K562 (cell line): Measurements from ENCODE around the gene PMVK. TPM values are rescaled to one million over a fixed set of nuclear protein-coding genes. Genes with fewer than 3 reads are reported as not detected.

Source experiments
- ATAC-seq: fragments of 200-7000 bp; cut with Tn5 transposase; 3 replicates; pipeline ENCODE4 v1.9.1; 2020; ENCODE audit warnings: moderate library complexity
- BruUV-seq: library from RNA; stranded (reverse); fragments of 400-500 nt; replicated peaks from 2 replicates; lab custom pipeline; 2021; lab: Mats Ljungman, UMichigan
- CTCF ChIA-PET: fragments of 300-600 bp; formaldehyde crosslinking; extraction: SDS; loops from one replicate; lab custom pipeline; 2021; ENCODE audit warnings: low intra/inter-chr PET ratio; lab: Yijun Ruan, JAX
- POLR2A ChIA-PET: fragments of 300-600, 350-650 bp; sonication (Branson Sonifier 250); formaldehyde crosslinking; extraction: SDS; loops from one replicate; lab custom pipeline; 2021; ENCODE audit warnings: antibody characterized with exemption, inconsistent platforms; lab: Yijun Ruan, JAX
- DNase-seq, 4 experiments: peaks; one replicate each; pipeline versions ENCODE4 v3.0.0 to v3.0.0-alpha.2; 2011 to 2018; ENCODE audit warnings: low spot score in 3 of 4, mixed read lengths in 3 of 4; ENCODE audit errors: extremely low read depth in 1 of 4
- FAIRE-seq: peaks from 2 replicates; lab custom pipeline; 2011; peaks lifted over from hg19 to GRCh38; lab: Jason Lieb, UNC
- H2AFZ ChIP-seq: 2 replicates; pipeline ENCODE4 v1.6.0; 2011; ENCODE audit warnings: low read depth, low read length, control low read depth, inconsistent platforms
- H3K27ac ChIP-seq: fragments of 200-600 bp; 3 replicates; pipeline ENCODE4 v1.8.0; 2011; ENCODE audit warnings: low read depth, mild to moderate bottlenecking, control low read depth, inconsistent platforms, low read length, moderate library complexity, mixed read lengths; ENCODE audit errors: extremely low read depth
- H3K27me3 ChIP-seq, 2 experiments: fragments of 300-600 bp in 1 of 2; 2 replicates in 1 of 2; 3 replicates in 1 of 2; pipeline versions ENCODE4 v1.6.0 to v1.8.0; 2011; ENCODE audit warnings: inconsistent platforms in 2 of 2, low read length in 2 of 2, mild to moderate bottlenecking in 1 of 2, mixed read lengths in 1 of 2, moderate library complexity in 1 of 2; ENCODE audit not compliant: control insufficient read depth in 2 of 2, insufficient read depth in 2 of 2
- H3K36me3 ChIP-seq: fragments of 300-600 bp; 3 replicates; pipeline ENCODE4 v1.8.0; 2011; ENCODE audit warnings: mild to moderate bottlenecking, low read length, inconsistent platforms; ENCODE audit not compliant: control insufficient read depth, insufficient read depth
- H3K4me1 ChIP-seq, 2 experiments: fragments of 200-600 bp in 1 of 2; replicated peaks in 1 of 2; 2 replicates in 1 of 2; 3 replicates in 1 of 2; pipeline versions ENCODE4 v1.5.1 to v1.8.0; 2011; ENCODE audit warnings: inconsistent platforms in 2 of 2, low read length in 2 of 2, mild to moderate bottlenecking in 1 of 2, mixed read lengths in 1 of 2, moderate library complexity in 1 of 2; ENCODE audit not compliant: control insufficient read depth in 2 of 2, insufficient read depth in 2 of 2
- H3K4me2 ChIP-seq: 2 replicates; pipeline ENCODE4 v1.6.1; 2011; ENCODE audit warnings: low read length, control low read depth, inconsistent platforms, mixed read lengths; ENCODE audit not compliant: insufficient read depth
- H3K4me3 ChIP-seq: fragments of 200-600 bp; sonication (generic), shearing (Covaris generic); 2 replicates; pipeline ENCODE4 v1.5.1; 2016; ENCODE audit warnings: control low read depth, inconsistent platforms
- H3K79me2 ChIP-seq: fragments of 200-600 bp; 3 replicates; pipeline ENCODE4 v1.8.0; 2011; ENCODE audit warnings: low read length, inconsistent platforms; ENCODE audit not compliant: control insufficient read depth, insufficient read depth
- H3K9ac ChIP-seq, 2 experiments: 2 replicates each; pipeline versions ENCODE4 v1.6.0 to v1.6.1; 2011; ENCODE audit warnings: low read depth in 2 of 2, low read length in 2 of 2, control low read depth in 1 of 2, inconsistent platforms in 1 of 2, mild to moderate bottlenecking in 1 of 2, mixed read lengths in 1 of 2; ENCODE audit not compliant: insufficient read depth in 1 of 2
- H3K9me1 ChIP-seq: one replicate; pipeline ENCODE4 v1.6.0; 2011; ENCODE audit warnings: inconsistent platforms, mild to moderate bottlenecking, low read length, moderate library complexity; ENCODE audit not compliant: control insufficient read depth, insufficient read depth
- H3K9me3 ChIP-seq: replicated peaks from 2 replicates; pipeline ENCODE4 v1.5.1; 2011; ENCODE audit warnings: low read depth, low read length, inconsistent platforms; ENCODE audit not compliant: control insufficient read depth, insufficient read depth
- H4K20me1 ChIP-seq: replicated peaks from 2 replicates; pipeline ENCODE4 v1.6.1; 2011; ENCODE audit warnings: low read length, inconsistent platforms, mixed read lengths; ENCODE audit not compliant: control insufficient read depth, insufficient read depth
- BCLAF1 ChIP-seq, 2 experiments: fragments of 450-650 bp in 1 of 2; IDR thresholded peaks; 2 replicates each; pipeline ENCODE4 v1.6.1; 2011 to 2017; ENCODE audit warnings: low read depth in 2 of 2, antibody characterized with exemption in 1 of 2, borderline replicate concordance in 1 of 2, low read length in 1 of 2, mild to moderate bottlenecking in 1 of 2, mixed read lengths in 1 of 2; ENCODE audit not compliant: control insufficient read depth in 1 of 2
- CCAR2 ChIP-seq: fragments of 200-400 bp; formaldehyde crosslinking; IDR thresholded peaks from 2 replicates; pipeline ENCODE4 v1.6.1; 2017; ENCODE audit warnings: mild to moderate bottlenecking, low read depth, low read length
- CHD4 ChIP-seq: fragments of 200-600 bp; sonication (generic); IDR thresholded peaks from 3 replicates; pipeline ENCODE4 v1.6.1; 2012; ENCODE audit warnings: low read depth, mild to moderate bottlenecking, mixed read lengths, low read length, inconsistent platforms; ENCODE audit not compliant: insufficient read depth, insufficient replicate concordance, poor library complexity, severe bottlenecking
- POLR2G ChIP-seq: fragments of 200-400 bp; formaldehyde crosslinking; IDR thresholded peaks from 2 replicates; pipeline ENCODE4 v1.6.1; 2017; ENCODE audit warnings: low read depth, mild to moderate bottlenecking, antibody characterized with exemption, low read length, moderate library complexity
- RBFOX2 ChIP-seq: fragments of 200-400 bp; formaldehyde crosslinking; IDR thresholded peaks from 2 replicates; pipeline ENCODE4 v1.6.1; 2017; ENCODE audit warnings: low read depth, mild to moderate bottlenecking, low read length, moderate library complexity
- ZFP91 ChIP-seq: sonication (generic); formaldehyde crosslinking; IDR thresholded peaks from 2 replicates; pipeline ENCODE4 v1.8.0; 2022; ENCODE audit warnings: mild to moderate bottlenecking, missing genetic modification reagents
- WGBS: fragments of 100-300 bp; shearing (Covaris generic); methylation state at CpG from one replicate; pipeline ENCODE4 v1.1.6; 2016; ENCODE audit warnings: low coverage, mixed read lengths; ENCODE audit not compliant: insufficient coverage; ENCODE audit errors: missing lambda C conversion rate; 5-methylcytosine and 5-hydroxymethylcytosine counted together
- in situ Hi-C: fragments of 300-500 bp; cut with MboI; formaldehyde crosslinking; loops from 4 replicates; pipeline ENCODE4 v1.15.0; 2018; ENCODE audit warnings: inconsistent platforms, mixed read lengths
- intact Hi-C: fragments of 100-400 bp; cut with micrococcal nuclease; formaldehyde crosslinking; loops from 2 replicates; pipeline ENCODE4 v1.14.2; 2022
- polyA plus RNA-seq, 8 experiments: library from polyadenylated mRNA; depleted of rRNA in 4 of 8; stranded (reverse) in 5 of 8; unstranded in 3 of 8; fragments of >200 nt; fragmentation: Nextera tagmentation in 2 of 8; fragmentation: Illumina TruSeq in 1 of 8; extraction: Ambion mirVana in 2 of 8; extraction: Trizol in 1 of 8; gene quantifications; 2 replicates each; pipeline versions ENCODE4 v1.2.1 to v1.2.3, GENCODE V29; 2011 to 2014; ENCODE audit warnings: inconsistent platforms in 1 of 8, missing spikeins in 1 of 8
- total RNA-seq, 7 experiments: library from RNA; depleted of rRNA in 6 of 7; stranded (reverse); fragments of >200 nt in 6 of 7; fragmentation: Illumina TruSeq in 2 of 7; extraction: Trizol in 2 of 7; gene quantifications; 2 replicates each; pipeline versions ENCODE4 v1.2.1 to v1.2.3, GENCODE V29; 2011 to 2021; ENCODE audit warnings: low replicate concordance in 1 of 7

The PMVK gene
- total and polyA plus RNA-seq, 9 of the 15 experiments (the other 6 are each of a cell fraction or from before 2014, with no cell fraction given): 1.1 to 15.3 (median 6.3) TPM

DNA sequence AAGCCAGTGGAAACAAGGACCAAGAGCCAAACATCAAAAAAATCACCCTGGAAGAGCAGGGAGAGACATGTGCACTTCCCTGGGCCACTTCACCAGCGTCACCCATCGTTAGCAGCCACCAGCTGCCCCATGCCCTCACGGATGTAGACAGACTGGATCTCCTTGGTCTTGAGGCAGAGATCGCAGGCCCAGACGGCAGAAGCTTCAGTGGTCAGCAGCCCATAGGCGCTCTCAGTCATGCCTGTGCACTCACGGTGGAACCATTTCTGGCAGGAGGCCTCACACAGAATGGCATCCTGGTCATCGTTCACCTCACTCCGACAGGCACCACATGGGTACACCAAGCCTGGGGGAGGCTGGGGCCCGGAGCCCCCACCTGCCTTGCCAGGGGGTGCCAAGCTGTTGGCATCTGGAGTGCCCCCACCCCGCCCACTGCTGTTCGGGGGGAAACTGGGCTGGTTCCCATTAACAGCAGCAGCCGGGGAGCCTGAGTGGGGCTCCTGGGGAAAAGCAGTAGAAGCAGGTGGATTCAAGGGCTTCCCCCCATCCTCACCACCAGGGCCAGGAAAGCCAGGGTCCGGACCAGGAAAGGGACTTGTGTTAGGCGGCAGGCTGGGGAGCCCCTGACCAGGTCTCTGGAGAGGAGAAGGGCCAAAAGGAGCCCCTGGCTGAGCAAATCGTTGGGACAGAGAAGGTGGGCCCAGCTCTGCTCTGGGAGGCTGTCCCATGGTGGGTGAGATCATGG, 22.3 kb upstream of the PMVK start:
- Histone ChIP-seq H3K9ac (peak overlapping the region in 1 of 2 experiments; percentile 80; a peak in 2 of 4 replicates), H3K27me3 (no peaks in the 10 kb centered on the region), H3K4me1 (peaks cover 34 to 53% of the 10 kb centered on the region in 2 experiments), H3K9me1 (no peaks in the 10 kb centered on the region), H3K36me3 (peaks cover 35% of the 10 kb centered on the region; the same call in 2 of the 3 replicates), H4K20me1 (no peaks in the 10 kb centered on the region), H2AFZ (no peak overlapping the region), H3K9me3 (no peaks in the 10 kb centered on the region), H3K4me3 (no peak overlapping the region), H3K27ac (no peak overlapping the region), H3K4me2 (no peak overlapping the region), H3K79me2 (peaks cover 36% of the 10 kb centered on the region)
- ChIA-PET CTCF (interaction anchor here (0.7 kb wide), 1 partner anchor 195 kb away, joined by 3 read pairs; no protein-coding TSS in a partner anchor), POLR2A (interaction anchor here (0.6 to 7.0 kb wide), 4 partner anchors 8 to 344 kb away, joined by 3 to 80 read pairs (median 12); partner anchors contain the start of genes CKS1B and SHC1)
- WGBS: 94% methylated on average over 15 of the region's 16 CpGs
- DNase-seq: no peak
- in situ Hi-C loops (loop anchor here (5.0 kb wide), 1 partner anchor 103 kb away; the partner anchor contains the start of gene EFNA4), intact Hi-C loops (no loop called here)
- TF ChIP-seq ZFP91 (no peak), CCAR2 (no peak), CHD4 (no peak), POLR2G (peak; percentile 22; the same call in 1 of the 2 replicates), RBFOX2 (peak; percentile 32), BCLAF1 (IDR thresholded peaks at IDR 0.05; ENCODE audit: borderline replicate concordance in 1 of 2, control insufficient read depth in 1 of 2, low read depth in 2 of 2, low read length in 1 of 2) (no peak)
- BruUV-seq: no TSS peak
- no peak for ATAC-seq
- no peak for FAIRE-seq
